ENCODE results near the gene PRSS56.

Gene PRSS56

GRCh38 chr2:232486558-232487384, 33.4 kb upstream of the PRSS56 start:
- no peak for DNase-seq (ENCODE audit: low spot score)

- DNase-seq (ENCODE audit: low spot score) = no peak
Measured at GRCh38 chr2:232487385-232488096, 32.6 kb upstream of the PRSS56 start, which contains the start of gene ECEL1. Gene ECEL1, minus strand, starts transcription at chr2:232487834. Its CDS starts 1,181 bp downstream, at chr2:232486653.

GRCh38 chr2:232488097-232488711, 32.0 kb upstream of the PRSS56 start:
- no peak for DNase-seq (ENCODE audit: low spot score)

GRCh38 chr2:232488721-232489300, 31.4 kb upstream of the PRSS56 start:
- no peak for DNase-seq (ENCODE audit: low spot score)

GRCh38 chr2:232489516-232490220, 30.5 kb upstream of the PRSS56 start:
- no peak for DNase-seq (ENCODE audit: low spot score)

GRCh38 chr2:232490221-232491138, 29.7 kb upstream of the PRSS56 start:
- no peak for DNase-seq (ENCODE audit: low spot score)

GRCh38 chr2:232491139-232491780, 28.9 kb upstream of the PRSS56 start:
- DNase-seq (ENCODE audit: low spot score) = no peak

GRCh38 chr2:232492236-232492848, 27.8 kb upstream of the PRSS56 start:
- DNase-seq (ENCODE audit: low spot score) = no peak

- no peak for DNase-seq (ENCODE audit: low spot score)
Measured at GRCh38 chr2:232492963-232493700, 27.1 kb upstream of the PRSS56 start.

- no peak for DNase-seq (ENCODE audit: low spot score)
Measured at GRCh38 chr2:232493701-232494474, 26.3 kb upstream of the PRSS56 start.

- DNase-seq (ENCODE audit: low spot score) = no peak
Measured at GRCh38 chr2:232494542-232494941, 25.6 kb upstream of the PRSS56 start.

- no peak for DNase-seq (ENCODE audit: low spot score)
Measured at GRCh38 chr2:232495292-232495691, 24.9 kb upstream of the PRSS56 start.

- DNase-seq (ENCODE audit: low spot score) = no peak
Measured at GRCh38 chr2:232496501-232497270, 23.5 kb upstream of the PRSS56 start.

GRCh38 chr2:232497348-232497747, 22.8 kb upstream of the PRSS56 start:
- no peak for DNase-seq (ENCODE audit: low spot score)

- no peak for DNase-seq (ENCODE audit: low spot score)
Measured at GRCh38 chr2:232498452-232498851, 21.7 kb upstream of the PRSS56 start.

- DNase-seq (ENCODE audit: low spot score) = no peak
Measured at GRCh38 chr2:232501331-232501771, 18.8 kb upstream of the PRSS56 start.

GRCh38 chr2:232501794-232502390, 18.3 kb upstream of the PRSS56 start:
- DNase-seq (ENCODE audit: low spot score) = no peak
